ENCODE results near the gene FIZ1.

Gene FIZ1

GRCh38 chr19:55599468-55599841 is at the start of gene FIZ1:
Gene FIZ1 (minus strand): TSS chr19:55599517. CDS start chr19:55597865, 1,652 bp downstream.
- peaks cover 16% of the 10 kb centered on the region; the same call in 1 of the 2 replicates for H3K36me3 ChIP-seq (ENCODE audit: insufficient read depth, low read length)

GRCh38 chr19:55648585-55649267 is 49.4 kb upstream of the FIZ1 start:
- Histone ChIP-seq H3K27ac (ENCODE audit: low read depth, low read length) (no peak overlapping the region), H3K79me2 (ENCODE audit: control insufficient read depth, insufficient read depth, low read length, unreplicated experiment) (peaks cover 20% of the 10 kb centered on the region)

More at GRCh38 chr19:55599468-55599841, at the start of gene FIZ1:
- H3K27ac ChIP-seq (ENCODE audit: low read depth, low read length): peak within 1 kb of the TSS; percentile 95
- H3K27me3 ChIP-seq (ENCODE audit: insufficient read depth, low read length): no peaks in the 10 kb centered on the region
- peaks cover 3% of the 10 kb centered on the region for H3K79me2 ChIP-seq (ENCODE audit: control insufficient read depth, insufficient read depth, low read length, unreplicated experiment)
- H3K4me3 ChIP-seq (ENCODE audit: low read depth, low read length): peak within 1 kb of the TSS; percentile 75
- H2AFZ ChIP-seq (ENCODE audit: low read length, unreplicated experiment): peak within 1 kb of the TSS; percentile 73
- H3K4me1 ChIP-seq (ENCODE audit: control insufficient read depth, insufficient read depth, low read length, unreplicated experiment): no peaks in the 10 kb centered on the region

GRCh38 chr19:55647732-55648584 is 48.6 kb upstream of the FIZ1 start, which contains the start of gene CCDC106:
Gene CCDC106 (plus strand): TSS chr19:55648212. CDS start chr19:55649047, 835 bp downstream.
- peaks cover 24% of the 10 kb centered on the region for H3K79me2 ChIP-seq (ENCODE audit: control insufficient read depth, insufficient read depth, low read length, unreplicated experiment)
- H3K36me3 ChIP-seq (ENCODE audit: insufficient read depth, low read length): no peaks in the 10 kb centered on the region; the same call in 1 of the 2 replicates
- no peaks in the 10 kb centered on the region for H3K27me3 ChIP-seq (ENCODE audit: insufficient read depth, low read length)
- peaks cover 8% of the 10 kb centered on the region for H3K4me1 ChIP-seq (ENCODE audit: control insufficient read depth, insufficient read depth, low read length, unreplicated experiment)
- H2AFZ ChIP-seq (ENCODE audit: low read length, unreplicated experiment): peak within 1 kb of the TSS; percentile 38
- peak within 1 kb of the TSS; percentile 86 for H3K4me3 ChIP-seq (ENCODE audit: low read depth, low read length)
- no peak within 1 kb of the TSS for H3K27ac ChIP-seq (ENCODE audit: low read depth, low read length)

More at GRCh38 chr19:55648585-55649267, 49.4 kb upstream of the FIZ1 start:
- H3K27me3 ChIP-seq (ENCODE audit: insufficient read depth, low read length): no peaks in the 10 kb centered on the region
- H2AFZ ChIP-seq (ENCODE audit: low read length, unreplicated experiment): no peak overlapping the region
- peak overlapping the region; percentile 86 for H3K4me3 ChIP-seq (ENCODE audit: low read depth, low read length)
- peaks cover 5% of the 10 kb centered on the region for H3K4me1 ChIP-seq (ENCODE audit: control insufficient read depth, insufficient read depth, low read length, unreplicated experiment)
- no peaks in the 10 kb centered on the region; the same call in 1 of the 2 replicates for H3K36me3 ChIP-seq (ENCODE audit: insufficient read depth, low read length)

GRCh38 chr19:55646889-55647731 is 47.8 kb upstream of the FIZ1 start:
- peak overlapping the region; percentile 86 for H3K4me3 ChIP-seq (ENCODE audit: low read depth, low read length)
- H3K27ac ChIP-seq (ENCODE audit: low read depth, low read length): no peak overlapping the region
- no peaks in the 10 kb centered on the region; the same call in 1 of the 2 replicates for H3K36me3 ChIP-seq (ENCODE audit: insufficient read depth, low read length)
- no peaks in the 10 kb centered on the region for H3K27me3 ChIP-seq (ENCODE audit: insufficient read depth, low read length)
- H3K79me2 ChIP-seq (ENCODE audit: control insufficient read depth, insufficient read depth, low read length, unreplicated experiment): peaks cover 28% of the 10 kb centered on the region
- H3K4me1 ChIP-seq (ENCODE audit: control insufficient read depth, insufficient read depth, low read length, unreplicated experiment): peaks cover 9% of the 10 kb centered on the region
- H2AFZ ChIP-seq (ENCODE audit: low read length, unreplicated experiment): no peak overlapping the region

DNA sequence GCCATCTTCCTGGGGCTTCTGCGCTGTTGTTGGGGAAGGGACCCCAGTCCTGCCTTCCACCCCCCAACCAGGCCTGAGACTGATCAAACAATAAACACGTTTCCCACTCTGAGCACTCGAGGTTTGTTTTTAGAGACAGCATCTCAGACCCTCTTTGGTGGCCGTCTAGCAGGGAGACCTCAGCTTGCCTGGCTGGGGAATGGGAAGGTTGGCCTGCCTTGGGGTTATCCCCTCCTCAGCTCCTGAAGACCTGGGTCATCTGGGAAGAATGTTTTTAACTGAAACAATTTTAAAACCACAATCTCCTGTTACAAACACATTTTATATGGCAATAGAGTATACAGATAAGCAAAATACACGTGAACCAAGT is 46.2 kb upstream of the FIZ1 start:
- Histone ChIP-seq H2AFZ (ENCODE audit: low read length, unreplicated experiment) (no peak overlapping the region), H3K79me2 (ENCODE audit: control insufficient read depth, insufficient read depth, low read length, unreplicated experiment) (peaks cover 28% of the 10 kb centered on the region), H3K4me1 (ENCODE audit: control insufficient read depth, insufficient read depth, low read length, unreplicated experiment) (peaks cover 9% of the 10 kb centered on the region), H3K4me3 (ENCODE audit: low read depth, low read length) (no peak overlapping the region; the same call in 1 of the 2 replicates), H3K27me3 (ENCODE audit: insufficient read depth, low read length) (no peaks in the 10 kb centered on the region), H3K36me3 (ENCODE audit: insufficient read depth, low read length) (no peaks in the 10 kb centered on the region; the same call in 1 of the 2 replicates), H3K27ac (ENCODE audit: low read depth, low read length) (no peak overlapping the region)

DNA sequence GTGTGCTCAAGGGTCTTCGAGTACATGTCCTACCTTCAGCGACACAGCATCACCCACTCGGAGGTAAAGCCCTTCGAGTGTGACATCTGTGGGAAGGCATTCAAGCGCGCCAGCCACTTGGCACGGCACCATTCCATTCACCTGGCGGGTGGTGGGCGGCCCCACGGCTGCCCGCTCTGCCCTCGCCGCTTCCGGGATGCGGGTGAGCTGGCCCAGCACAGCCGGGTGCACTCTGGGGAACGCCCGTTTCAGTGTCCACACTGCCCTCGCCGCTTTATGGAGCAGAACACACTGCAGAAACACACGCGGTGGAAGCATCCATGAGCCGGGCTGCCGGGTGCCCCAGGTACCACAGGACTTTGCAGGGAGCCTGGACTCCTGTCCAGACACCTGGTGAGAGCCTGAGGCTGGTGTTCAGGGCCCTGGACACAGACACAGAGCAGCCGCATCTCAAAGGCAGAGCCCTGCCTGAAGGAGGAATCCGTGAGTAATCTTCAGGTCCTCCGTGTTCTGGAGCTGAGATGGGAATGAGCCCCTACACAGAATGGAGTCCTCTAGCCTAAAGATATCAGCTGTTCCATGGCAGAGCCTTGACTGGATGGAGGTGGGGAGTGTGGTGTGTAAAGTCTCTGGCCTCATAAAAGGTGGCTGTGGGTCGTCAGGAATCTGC is 45.7 kb upstream of the FIZ1 start:
- peak overlapping the region; percentile 96 for H3K4me3 ChIP-seq (ENCODE audit: low read depth, low read length)
- H3K36me3 ChIP-seq (ENCODE audit: insufficient read depth, low read length): no peaks in the 10 kb centered on the region; the same call in 1 of the 2 replicates
- no peak overlapping the region for H3K27ac ChIP-seq (ENCODE audit: low read depth, low read length)
- no peak overlapping the region for H2AFZ ChIP-seq (ENCODE audit: low read length, unreplicated experiment)
- H3K27me3 ChIP-seq (ENCODE audit: insufficient read depth, low read length): no peaks in the 10 kb centered on the region
- peaks cover 28% of the 10 kb centered on the region for H3K79me2 ChIP-seq (ENCODE audit: control insufficient read depth, insufficient read depth, low read length, unreplicated experiment)
- peaks cover 9% of the 10 kb centered on the region for H3K4me1 ChIP-seq (ENCODE audit: control insufficient read depth, insufficient read depth, low read length, unreplicated experiment)

DNA sequence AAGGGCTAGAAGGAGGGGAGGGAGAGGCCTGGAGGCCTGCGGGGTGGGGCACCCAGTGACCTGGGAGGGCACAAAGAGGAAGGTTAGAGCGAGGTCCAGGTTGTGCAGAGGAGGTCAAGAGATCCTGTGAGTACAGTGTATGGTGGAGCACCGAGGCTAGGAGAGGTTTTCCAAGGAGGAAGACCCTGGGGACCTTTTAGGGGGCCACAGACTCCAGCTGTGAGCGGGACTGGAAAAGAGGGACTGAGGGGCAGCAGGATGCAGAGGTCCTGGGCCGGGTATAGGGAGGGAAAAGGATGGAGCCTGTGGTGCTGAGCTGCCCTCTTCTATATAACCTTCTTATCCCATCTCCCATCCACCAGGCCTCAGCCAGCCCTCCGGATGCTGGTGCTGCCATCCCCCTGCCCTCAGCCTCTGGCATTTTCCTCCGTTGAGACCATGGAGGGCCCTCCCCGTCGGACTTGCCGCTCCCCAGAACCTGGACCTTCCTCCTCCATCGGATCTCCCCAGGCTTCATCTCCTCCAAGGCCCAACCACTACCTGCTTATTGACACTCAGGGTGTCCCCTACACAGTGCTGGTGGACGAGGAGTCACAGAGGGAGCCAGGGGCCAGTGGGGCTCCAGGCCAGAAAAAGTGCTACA is 45.0 kb upstream of the FIZ1 start:
- peak overlapping the region; percentile 96 for H3K4me3 ChIP-seq (ENCODE audit: low read depth, low read length)
- H2AFZ ChIP-seq (ENCODE audit: low read length, unreplicated experiment): no peak overlapping the region
- H3K4me1 ChIP-seq (ENCODE audit: control insufficient read depth, insufficient read depth, low read length, unreplicated experiment): peaks cover 9% of the 10 kb centered on the region
- H3K27ac ChIP-seq (ENCODE audit: low read depth, low read length): no peak overlapping the region
- H3K36me3 ChIP-seq (ENCODE audit: insufficient read depth, low read length): no peaks in the 10 kb centered on the region; the same call in 1 of the 2 replicates
- peaks cover 30% of the 10 kb centered on the region for H3K79me2 ChIP-seq (ENCODE audit: control insufficient read depth, insufficient read depth, low read length, unreplicated experiment)
- H3K27me3 ChIP-seq (ENCODE audit: insufficient read depth, low read length): no peaks in the 10 kb centered on the region

- peak overlapping the region; percentile 96 for H3K4me3 ChIP-seq (ENCODE audit: low read depth, low read length)
- peaks cover 33% of the 10 kb centered on the region for H3K79me2 ChIP-seq (ENCODE audit: control insufficient read depth, insufficient read depth, low read length, unreplicated experiment)
- H2AFZ ChIP-seq (ENCODE audit: low read length, unreplicated experiment): no peak overlapping the region
- no peak overlapping the region for H3K27ac ChIP-seq (ENCODE audit: low read depth, low read length)
- peaks cover 9% of the 10 kb centered on the region for H3K4me1 ChIP-seq (ENCODE audit: control insufficient read depth, insufficient read depth, low read length, unreplicated experiment)
- H3K27me3 ChIP-seq (ENCODE audit: insufficient read depth, low read length): no peaks in the 10 kb centered on the region
- H3K36me3 ChIP-seq (ENCODE audit: insufficient read depth, low read length): no peaks in the 10 kb centered on the region; the same call in 1 of the 2 replicates
Measured at GRCh38 chr19:55643887-55644176, 44.5 kb upstream of the FIZ1 start.

GRCh38 chr19:55643003-55643886 is 43.9 kb upstream of the FIZ1 start, which contains the start of gene ZNF581:
Gene ZNF581 (plus strand): TSS chr19:55643649. CDS start chr19:55644572, 923 bp downstream.
- H3K27me3 ChIP-seq (ENCODE audit: insufficient read depth, low read length): no peaks in the 10 kb centered on the region
- H3K4me3 ChIP-seq (ENCODE audit: low read depth, low read length): peak within 1 kb of the TSS; percentile 96
- peak within 1 kb of the TSS; percentile 29; the same call in 1 of the 2 replicates for H3K27ac ChIP-seq (ENCODE audit: low read depth, low read length)
- H3K4me1 ChIP-seq (ENCODE audit: control insufficient read depth, insufficient read depth, low read length, unreplicated experiment): peaks cover 9% of the 10 kb centered on the region
- peaks cover 33% of the 10 kb centered on the region for H3K79me2 ChIP-seq (ENCODE audit: control insufficient read depth, insufficient read depth, low read length, unreplicated experiment)
- no peak within 1 kb of the TSS for H2AFZ ChIP-seq (ENCODE audit: low read length, unreplicated experiment)
- H3K36me3 ChIP-seq (ENCODE audit: insufficient read depth, low read length): no peaks in the 10 kb centered on the region; the same call in 1 of the 2 replicates

All from ACC112 (cell line).